ENCODE measurements around the gene PHPT1.
"Not testable (repeated sequence)": the region's sequence is repeated elsewhere in the genome, so short reads cannot be mapped to it uniquely, and the experiment has no call there.

Gene PHPT1

DNA sequence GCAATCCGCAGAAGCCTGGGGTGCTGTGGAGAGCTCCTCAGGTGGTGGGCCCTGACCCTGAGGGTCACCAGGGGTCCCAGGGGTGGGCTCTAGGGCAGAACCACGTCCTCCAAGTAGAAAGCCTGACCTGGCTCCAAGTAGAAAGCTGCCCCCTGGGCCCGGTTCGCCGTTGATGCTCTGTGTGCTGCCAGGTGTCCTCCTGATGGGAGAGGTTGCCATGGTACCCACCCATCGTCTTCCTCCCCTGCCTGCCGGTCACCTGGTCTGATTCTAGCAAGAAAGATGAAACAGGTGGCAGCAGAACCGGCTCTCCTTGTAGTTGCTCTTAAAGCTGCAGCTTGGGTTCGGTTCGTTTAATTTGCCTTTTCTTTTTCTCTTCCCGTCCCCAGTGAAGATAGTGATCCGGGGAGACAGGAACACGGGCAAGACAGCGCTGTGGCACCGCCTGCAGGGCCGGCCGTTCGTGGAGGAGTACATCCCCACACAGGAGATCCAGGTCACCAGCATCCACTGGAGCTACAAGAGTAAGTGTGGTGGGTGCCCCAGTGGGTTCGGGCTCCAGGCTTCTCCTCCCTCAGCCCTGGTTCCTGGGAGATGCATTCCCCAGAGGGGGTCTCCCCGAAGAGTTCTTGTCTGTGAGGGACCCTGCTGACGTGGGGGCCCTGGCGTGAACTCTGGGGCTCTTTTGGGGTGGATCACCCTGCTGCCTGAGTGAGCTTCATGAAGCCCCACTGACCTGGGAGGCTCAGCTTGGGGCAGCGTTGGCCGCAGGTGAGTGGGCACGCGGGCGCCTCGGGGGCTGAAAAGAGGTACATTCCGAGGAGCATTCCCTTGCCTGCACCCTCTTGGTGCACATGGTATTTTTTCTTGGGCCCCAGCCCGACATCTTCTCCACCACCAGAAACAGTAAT, 25.8 kb upstream of the PHPT1 start:
- no peak for DNase-seq

- DNase-seq, result no peak
Measured at GRCh38 chr9:136824496-136825225, 24.5 kb upstream of the PHPT1 start.

DNA sequence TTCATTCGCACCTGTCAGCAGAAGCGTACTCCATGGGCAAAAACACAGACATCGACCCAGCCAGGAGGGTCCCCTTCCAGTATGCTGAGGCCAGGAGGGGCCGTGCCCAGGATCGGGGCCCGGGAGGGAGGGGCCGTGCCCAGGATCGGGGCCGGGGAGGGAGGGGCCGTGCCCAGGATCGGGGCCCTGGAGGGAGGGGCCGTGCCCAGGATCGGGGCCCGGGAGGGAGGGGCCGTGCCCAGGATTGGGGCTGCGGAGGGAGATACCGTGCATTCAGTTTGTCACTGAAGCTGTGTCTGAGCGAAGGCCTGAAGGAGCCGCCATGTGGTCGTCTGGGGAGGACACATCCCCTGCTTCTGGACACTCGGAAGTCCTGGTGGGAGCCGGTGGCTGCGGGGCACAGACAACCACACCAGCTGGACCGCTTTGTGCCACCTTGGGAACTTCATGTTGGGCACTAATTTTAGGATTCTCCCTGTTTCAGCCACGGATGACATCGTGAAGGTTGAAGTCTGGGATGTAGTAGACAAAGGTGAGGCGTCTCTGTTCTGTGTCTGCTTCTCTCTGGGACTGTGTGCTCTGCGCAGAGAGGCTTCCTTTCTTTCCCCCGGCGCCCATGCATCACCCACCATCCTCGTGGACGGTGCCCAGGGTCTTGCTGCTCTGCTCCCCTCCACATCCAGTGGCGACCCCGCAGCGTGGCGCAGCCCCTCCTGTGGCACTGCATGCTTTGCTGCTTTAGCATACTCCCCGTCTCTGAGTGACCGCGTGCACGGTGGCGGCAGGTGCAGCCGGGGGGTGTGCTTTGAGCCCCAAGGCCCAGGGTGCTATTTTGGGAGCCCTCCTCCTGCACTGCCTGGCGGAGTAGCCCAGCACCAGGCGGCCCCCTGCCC, 23.7 kb upstream of the PHPT1 start:
- DNase-seq, result no peak

DNA sequence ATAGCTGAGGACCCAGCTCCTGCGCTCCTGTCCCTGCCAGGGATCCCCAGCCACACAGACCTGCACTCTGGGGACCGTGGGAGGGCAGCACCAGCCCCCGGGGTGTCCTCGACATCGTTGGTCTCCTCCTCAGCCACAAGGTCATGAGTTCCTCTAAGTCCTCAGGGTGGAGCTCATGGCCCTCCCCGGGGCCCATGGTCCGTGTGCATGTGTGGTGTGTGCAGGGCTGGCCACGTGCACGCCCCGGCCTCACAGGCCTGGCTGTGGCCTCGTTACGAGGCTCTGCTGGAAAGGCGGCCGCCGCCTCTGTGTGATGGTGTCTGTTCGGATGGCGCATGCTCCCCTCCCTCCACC, 23.0 kb upstream of the PHPT1 start:
- DNase-seq, result no peak

GRCh38 chr9:136826703-136827582, 22.3 kb upstream of the PHPT1 start:
- no peak for DNase-seq

GRCh38 chr9:136827794-136828473, 21.3 kb upstream of the PHPT1 start:
- no peak for DNase-seq

GRCh38 chr9:136828474-136829140, 20.6 kb upstream of the PHPT1 start:
- no peak for DNase-seq

GRCh38 chr9:136829412-136829811, 19.8 kb upstream of the PHPT1 start:
- DNase-seq, result no peak

GRCh38 chr9:136829981-136830885, 19.0 kb upstream of the PHPT1 start:
- DNase-seq, result no peak

- DNase-seq, result no peak
Measured at GRCh38 chr9:136831002-136831719, 18.0 kb upstream of the PHPT1 start.

DNA sequence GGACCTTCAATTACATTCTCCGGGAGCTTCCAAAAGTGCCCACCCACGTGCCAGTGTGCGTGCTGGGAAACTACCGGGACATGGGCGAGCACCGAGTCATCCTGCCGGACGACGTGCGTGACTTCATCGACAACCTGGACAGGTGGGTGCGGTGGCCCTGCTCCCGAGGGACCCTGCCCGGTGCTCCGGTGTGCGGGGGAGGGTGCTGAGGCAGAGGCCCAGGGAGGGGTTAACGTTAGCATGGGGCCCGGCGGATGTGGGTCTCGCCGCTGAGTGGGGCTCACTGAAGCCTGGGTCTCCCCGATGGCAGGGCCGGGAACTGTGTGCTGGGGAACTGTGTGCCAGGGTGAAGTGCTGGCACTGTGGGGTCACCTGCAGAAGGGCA, 17.5 kb upstream of the PHPT1 start:
- DNase-seq, result no peak

- DNase-seq, result no peak
Measured at GRCh38 chr9:136832581-136832980, 16.6 kb upstream of the PHPT1 start.

GRCh38 chr9:136833381-136834048, 15.7 kb upstream of the PHPT1 start:
- not testable (repeated sequence) for DNase-seq

GRCh38 chr9:136835162-136835931, 13.9 kb upstream of the PHPT1 start:
- peak; percentile 1 for DNase-seq

DNA sequence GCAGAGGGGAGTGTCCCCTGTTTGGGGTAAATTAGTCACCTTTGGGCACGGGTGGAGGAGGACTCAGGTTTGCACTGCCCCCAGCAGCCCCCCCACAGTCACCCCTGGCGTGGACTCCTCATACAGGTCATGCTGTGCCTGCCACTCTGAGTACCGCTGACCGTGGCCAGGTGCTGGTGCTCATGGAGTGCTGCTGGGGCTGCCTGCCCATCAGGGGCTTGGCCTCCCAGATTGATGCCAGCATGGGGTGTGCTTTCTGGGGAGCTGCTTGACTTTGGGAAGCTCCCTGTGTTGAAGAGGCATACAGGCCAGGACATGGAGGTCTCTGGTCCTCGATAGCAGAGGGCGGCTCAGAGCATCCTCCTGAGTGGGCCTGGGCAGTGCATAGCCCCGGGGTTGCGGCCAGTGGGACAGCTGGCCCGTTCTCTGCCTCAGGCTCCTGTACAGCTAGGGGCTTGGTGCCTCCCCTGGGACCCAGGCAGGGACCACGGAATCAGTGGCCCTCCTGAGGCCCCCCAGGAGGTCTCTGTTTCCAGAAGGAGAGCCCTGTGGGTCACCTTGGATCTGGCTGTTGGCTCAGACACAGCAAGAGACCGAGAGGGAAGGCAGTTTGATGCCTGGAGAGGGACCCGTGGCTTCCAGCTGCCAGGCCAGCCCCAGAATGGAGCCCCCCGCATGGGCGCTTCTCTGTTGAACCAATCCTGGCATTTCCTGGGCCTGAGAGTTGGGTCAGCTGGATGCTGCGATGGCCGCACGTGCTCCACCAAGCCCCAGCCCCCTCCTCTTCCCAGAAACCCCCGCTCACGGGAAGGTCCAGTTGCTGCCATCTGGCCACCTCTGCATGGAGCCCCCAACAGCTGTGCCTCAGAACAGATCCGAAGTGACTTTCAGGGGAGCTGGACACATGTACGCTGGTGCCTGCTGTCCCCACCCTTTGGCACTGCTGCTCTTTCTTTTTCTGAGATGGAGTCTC, 13.0 kb upstream of the PHPT1 start:
- DNase-seq, result no peak

- DNase-seq, result no peak
Measured at GRCh38 chr9:136837146-136837855, 11.9 kb upstream of the PHPT1 start.

All from stimulated activated CD4-positive, alpha-beta T cell treated with anti-CD3 and anti-CD28 coated beads, Interleukin-4, amount 100 ng/mL, for 1 hour (primary cell).